ENCODE results near the gene SLC5A2. TPM values are rescaled to one million over a fixed set of nuclear protein-coding genes. Genes with fewer than 3 reads are reported as not detected.
A peak's percentile ranks its signal among the peaks of the same experiment; 100 is the strongest.

Gene SLC5A2
- total RNA-seq, 2 donors from 2014 or later = 1.3 to 2.8 TPM

GRCh38 chr16:31487071-31487719 lies 4.3 kb downstream of the SLC5A2 start:
- H3K4me1 Mint-ChIP-seq = peaks cover 10% of the 10 kb centered on the region
- no peaks in the 10 kb centered on the region for H3K9me3 ChIP-seq (ENCODE audit: control insufficient read depth, low read length, poor library complexity, severe bottlenecking)
- DNase-seq (no peak), ATAC-seq (no peak)
- no peaks in the 10 kb centered on the region for H3K27me3 Mint-ChIP-seq
- H3K27ac Mint-ChIP-seq = peak overlapping the region; percentile 60
- peak overlapping the region; percentile 94 for H3K4me3 Mint-ChIP-seq
- H3K36me3 Mint-ChIP-seq (ENCODE audit: low read depth) = peaks cover 3% of the 10 kb centered on the region

GRCh38 chr16:31487720-31488467 lies 5.0 kb downstream of the SLC5A2 start:
- H3K27me3 Mint-ChIP-seq = no peaks in the 10 kb centered on the region
- H3K9me3 ChIP-seq (ENCODE audit: control insufficient read depth, low read length, poor library complexity, severe bottlenecking) = no peaks in the 10 kb centered on the region
- H3K27ac Mint-ChIP-seq = peak overlapping the region; percentile 60
- DNase-seq (peak; percentile 65 to 79 (median 67)), ATAC-seq (peak; percentile 92)
- H3K4me1 Mint-ChIP-seq = peaks cover 7% of the 10 kb centered on the region
- H3K36me3 Mint-ChIP-seq (ENCODE audit: low read depth) = no peaks in the 10 kb centered on the region
- peak overlapping the region; percentile 94 for H3K4me3 Mint-ChIP-seq

- ATAC-seq = no peak
Observed at GRCh38 chr16:31488468-31489297, 5.8 kb downstream of the SLC5A2 start.

GRCh38 chr16:31489298-31489564 lies 6.3 kb downstream of the SLC5A2 start:
- ATAC-seq = no peak
- Mint-ChIP-seq H3K36me3 (ENCODE audit: low read depth) (peaks cover 6% of the 10 kb centered on the region), H3K4me3 (peak overlapping the region; percentile 66), H3K27me3 (no peaks in the 10 kb centered on the region), H3K4me1 (peaks cover 8% of the 10 kb centered on the region), H3K27ac (peak overlapping the region; percentile 71)
- no peak for DNase-seq
- H3K9me3 ChIP-seq (ENCODE audit: control insufficient read depth, low read length, poor library complexity, severe bottlenecking) = no peaks in the 10 kb centered on the region

More at GRCh38 chr16:31488468-31489297, 5.8 kb downstream of the SLC5A2 start:
- Mint-ChIP-seq H3K36me3 (ENCODE audit: low read depth) (peaks cover 6% of the 10 kb centered on the region), H3K4me1 (peaks cover 10% of the 10 kb centered on the region), H3K4me3 (peak overlapping the region; percentile 66), H3K27ac (no peak overlapping the region), H3K27me3 (no peaks in the 10 kb centered on the region)
- no peaks in the 10 kb centered on the region for H3K9me3 ChIP-seq (ENCODE audit: control insufficient read depth, low read length, poor library complexity, severe bottlenecking)
- no peak for DNase-seq

- H3K27me3 Mint-ChIP-seq = no peaks in the 10 kb centered on the region
- no peaks in the 10 kb centered on the region for H3K9me3 ChIP-seq (ENCODE audit: control insufficient read depth, low read length, poor library complexity, severe bottlenecking)
- no peak for DNase-seq
- peaks cover 8% of the 10 kb centered on the region for H3K4me1 Mint-ChIP-seq
- H3K4me3 Mint-ChIP-seq = peak overlapping the region; percentile 66
- peak overlapping the region; percentile 71 for H3K27ac Mint-ChIP-seq
- no peak for ATAC-seq
- H3K36me3 Mint-ChIP-seq (ENCODE audit: low read depth) = peaks cover 6% of the 10 kb centered on the region
Observed at GRCh38 chr16:31489616-31490584, 7.0 kb downstream of the SLC5A2 start.

GRCh38 chr16:31491778-31492418 lies 9.0 kb downstream of the SLC5A2 start:
- H3K9me3 ChIP-seq (ENCODE audit: control insufficient read depth, low read length, poor library complexity, severe bottlenecking) = no peaks in the 10 kb centered on the region
- Mint-ChIP-seq H3K4me1 (peaks cover 8% of the 10 kb centered on the region), H3K4me3 (no peak overlapping the region), H3K27me3 (no peaks in the 10 kb centered on the region), H3K36me3 (ENCODE audit: low read depth) (peaks cover 6% of the 10 kb centered on the region), H3K27ac (no peak overlapping the region)
- no peak for ATAC-seq
- no peak for DNase-seq

GRCh38 chr16:31493506-31494125 lies 10.7 kb downstream of the SLC5A2 start:
- no peak for ATAC-seq
- H3K36me3 Mint-ChIP-seq (ENCODE audit: low read depth) = peaks cover 13% of the 10 kb centered on the region
- H3K27me3 Mint-ChIP-seq = no peaks in the 10 kb centered on the region
- H3K4me1 Mint-ChIP-seq = peaks cover 11% of the 10 kb centered on the region
- DNase-seq = no peak
- H3K4me3 Mint-ChIP-seq = no peak overlapping the region
- no peaks in the 10 kb centered on the region for H3K9me3 ChIP-seq (ENCODE audit: control insufficient read depth, low read length, poor library complexity, severe bottlenecking)
- no peak overlapping the region for H3K27ac Mint-ChIP-seq

GRCh38 chr16:31496670-31497069 lies 13.7 kb downstream of the SLC5A2 start:
- ATAC-seq (no peak), DNase-seq (no peak)
- Mint-ChIP-seq H3K27me3 (no peaks in the 10 kb centered on the region), H3K4me1 (peaks cover 10% of the 10 kb centered on the region), H3K4me3 (no peak overlapping the region), H3K27ac (no peak overlapping the region), H3K36me3 (ENCODE audit: low read depth) (peaks cover 13% of the 10 kb centered on the region)
- H3K9me3 ChIP-seq (ENCODE audit: control insufficient read depth, low read length, poor library complexity, severe bottlenecking) = no peaks in the 10 kb centered on the region

- no peaks in the 10 kb centered on the region for H3K9me3 ChIP-seq (ENCODE audit: control insufficient read depth, low read length, poor library complexity, severe bottlenecking)
- no peak for ATAC-seq
- no peak overlapping the region for H3K4me3 Mint-ChIP-seq
- peaks cover 8% of the 10 kb centered on the region for H3K4me1 Mint-ChIP-seq
- peaks cover 8% of the 10 kb centered on the region for H3K36me3 Mint-ChIP-seq (ENCODE audit: low read depth)
- H3K27me3 Mint-ChIP-seq = no peaks in the 10 kb centered on the region
- no peak for DNase-seq
- H3K27ac Mint-ChIP-seq = no peak overlapping the region
Observed at GRCh38 chr16:31498493-31498892, 15.6 kb downstream of the SLC5A2 start.

- Mint-ChIP-seq H3K27ac (no peak overlapping the region), H3K27me3 (no peaks in the 10 kb centered on the region), H3K36me3 (ENCODE audit: low read depth) (peaks cover 7% of the 10 kb centered on the region), H3K4me3 (no peak overlapping the region), H3K4me1 (peaks cover 8% of the 10 kb centered on the region)
- no peak for DNase-seq
- H3K9me3 ChIP-seq (ENCODE audit: control insufficient read depth, low read length, poor library complexity, severe bottlenecking) = no peaks in the 10 kb centered on the region
- ATAC-seq = no peak
Observed at GRCh38 chr16:31499928-31500327, 17.0 kb downstream of the SLC5A2 start.

- H3K9me3 ChIP-seq (ENCODE audit: control insufficient read depth, low read length, poor library complexity, severe bottlenecking) = no peaks in the 10 kb centered on the region
- Mint-ChIP-seq H3K4me3 (no peak overlapping the region), H3K4me1 (peaks cover 17% of the 10 kb centered on the region), H3K27me3 (no peaks in the 10 kb centered on the region), H3K27ac (no peak overlapping the region), H3K36me3 (ENCODE audit: low read depth) (peaks cover 10% of the 10 kb centered on the region)
- ATAC-seq (no peak), DNase-seq (no peak)
Observed at GRCh38 chr16:31501226-31501965, 18.5 kb downstream of the SLC5A2 start.

Measured in T-helper 17 cell (primary cell).